NCI-H128 (cell line): ENCODE results near the gene MPRIP.
"Not testable (repeated sequence)": the region's sequence is repeated elsewhere in the genome, so short reads cannot be mapped to it uniquely, and the experiment has no call there.

Experiments used
- DNase-seq: peaks from one replicate; lab custom pipeline; 2025; ENCODE audit not compliant: unreplicated experiment; lab: John Stamatoyannopoulos, UW

Gene MPRIP

GRCh38 chr17:17042384-17042736 is at the start of gene MPRIP:
TSS of gene MPRIP (plus strand) at chr17:17042457. CDS start at chr17:17042849, 392 bp downstream.
- no peak for DNase-seq

DNA sequence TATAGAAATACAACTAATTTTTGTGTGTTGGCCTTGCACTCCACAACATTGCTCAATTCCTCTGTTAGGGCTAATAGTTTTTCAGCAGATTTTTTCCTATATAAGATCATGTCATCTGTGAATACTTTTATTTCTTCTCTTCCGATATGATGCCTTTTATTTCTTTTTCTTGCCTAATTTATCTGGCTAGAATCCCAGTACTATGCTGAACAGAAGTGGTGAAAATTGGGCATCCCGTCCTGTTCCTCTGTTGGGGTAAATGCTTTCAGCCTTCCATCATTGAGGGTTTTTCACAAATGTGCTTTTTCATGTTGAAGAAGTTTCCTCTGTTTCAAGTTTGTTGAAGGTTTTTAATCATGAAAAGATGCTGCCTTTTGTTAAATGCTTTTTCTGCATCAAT is 47.6 kb upstream of the MPRIP start:
- no peak for DNase-seq

DNA sequence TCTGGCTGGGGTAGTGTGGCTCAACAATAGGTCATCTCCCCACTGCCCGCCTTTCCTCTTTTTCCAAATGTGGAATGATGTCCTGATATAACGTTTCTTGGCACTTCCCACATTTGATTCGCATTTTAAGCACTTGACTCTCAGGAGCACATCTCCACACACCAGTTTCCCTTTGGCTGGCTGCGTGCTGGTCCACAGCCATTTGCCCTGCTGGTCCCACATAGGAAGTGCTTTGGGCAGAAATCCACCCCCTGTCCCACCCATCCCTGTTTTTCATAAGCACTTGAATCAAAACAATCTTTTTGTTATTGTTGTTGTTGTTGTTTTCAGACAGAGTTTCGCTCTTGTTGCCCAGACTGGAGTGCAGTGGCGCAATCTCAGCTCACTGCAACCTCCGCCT is 46.3 kb upstream of the MPRIP start:
- no peak for DNase-seq

DNA sequence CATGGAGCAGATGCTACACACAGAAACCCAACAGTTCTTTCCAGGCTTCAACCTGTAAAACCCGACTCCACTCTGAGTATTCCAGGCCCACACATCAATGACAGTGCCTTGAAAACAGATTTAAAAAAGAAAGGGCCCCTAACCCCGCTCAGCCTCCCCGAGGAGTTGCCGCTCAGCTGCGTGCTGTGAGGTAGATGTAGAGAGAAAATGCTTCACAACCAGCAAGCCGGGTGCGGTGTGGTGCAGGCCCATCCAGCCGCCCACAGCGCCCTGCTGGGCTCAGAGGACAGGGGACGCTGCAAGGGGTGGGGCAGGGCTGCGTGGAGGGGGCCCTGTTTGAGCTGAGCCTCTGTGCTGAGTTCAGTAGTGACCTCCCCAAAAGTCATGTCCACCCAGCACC is 45.5 kb upstream of the MPRIP start:
- DNase-seq: not testable (repeated sequence)

DNA sequence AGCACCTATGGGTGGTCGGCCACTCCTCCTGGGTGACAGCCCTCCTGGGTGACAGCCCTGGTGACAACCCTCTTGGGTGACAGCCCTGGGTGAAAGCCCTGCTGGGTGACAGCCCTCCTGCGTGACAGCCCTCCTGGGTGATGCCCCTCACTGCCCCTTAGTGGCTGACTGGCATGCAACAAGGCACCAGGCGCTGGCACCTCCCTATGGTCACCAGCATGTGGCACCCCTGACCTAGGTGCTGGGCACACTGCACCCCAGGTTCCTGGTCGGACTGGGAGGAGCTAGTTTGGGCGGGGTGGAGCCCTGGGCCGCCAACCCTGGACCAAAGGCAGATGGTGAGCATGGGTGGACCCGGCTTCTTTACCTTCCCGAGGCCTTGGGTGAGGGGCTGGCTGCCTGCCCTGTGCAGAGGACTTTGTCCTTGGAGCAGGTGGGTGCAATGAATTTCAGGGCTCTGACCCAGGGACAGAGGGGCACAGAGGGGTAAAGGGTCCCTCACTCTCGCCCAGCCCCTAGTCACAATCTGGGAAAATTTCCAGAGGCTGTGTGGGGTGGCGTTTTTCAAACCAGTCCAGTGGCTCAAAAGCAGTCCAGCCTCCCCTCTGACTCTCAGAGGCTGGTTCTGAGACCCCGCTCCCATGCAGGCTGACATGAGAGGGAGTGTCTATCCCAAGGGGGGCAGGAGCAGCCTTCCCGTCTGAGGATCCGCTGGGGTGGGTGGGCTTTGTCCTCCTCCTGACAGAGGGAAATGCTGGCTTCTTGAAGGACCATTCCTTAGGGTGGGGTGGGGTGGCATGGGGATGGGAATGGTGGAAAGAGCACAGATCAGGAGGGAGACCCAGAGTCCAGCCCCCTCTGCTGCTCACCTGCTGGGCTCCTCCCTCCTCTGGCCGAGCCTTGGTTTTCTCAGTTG is 44.5 kb upstream of the MPRIP start:
- no peak for DNase-seq

- DNase-seq: no peak
Observed at GRCh38 chr17:16999931-17000625, 42.2 kb upstream of the MPRIP start.

DNA sequence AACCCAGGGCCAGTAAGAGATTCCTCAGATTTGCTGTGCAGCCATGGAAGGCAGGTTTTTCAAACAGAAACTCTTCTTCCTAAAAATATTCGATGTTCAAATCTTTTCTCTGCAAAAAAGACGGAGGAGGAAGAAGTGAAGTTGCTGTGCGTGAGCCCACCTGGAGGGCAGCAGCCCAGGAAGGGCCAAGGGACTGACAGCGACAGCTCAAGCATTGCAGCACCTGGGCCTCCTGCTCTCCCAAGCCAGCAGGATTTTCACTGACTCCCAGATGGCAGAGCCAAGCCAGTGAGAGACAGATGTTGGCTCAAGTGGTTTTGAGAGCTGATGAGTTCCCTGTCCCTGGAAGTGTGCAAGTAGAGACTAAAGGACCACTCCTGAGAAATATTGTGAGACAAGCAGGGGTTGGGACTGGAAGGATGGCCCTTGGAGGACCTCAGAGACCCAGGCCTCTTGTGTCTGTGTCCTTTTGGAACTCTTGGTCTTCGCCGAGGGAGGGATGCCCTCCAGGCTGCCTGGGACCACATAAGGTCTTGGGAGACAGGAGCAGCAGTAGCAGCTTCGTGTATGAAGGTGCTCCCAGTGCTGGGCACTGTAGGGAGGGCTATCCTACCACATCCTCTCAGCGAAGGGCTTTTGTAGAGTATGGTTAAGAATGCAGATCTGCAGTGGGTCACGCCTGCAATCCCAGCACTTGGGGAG is 41.0 kb upstream of the MPRIP start:
- DNase-seq: no peak

DNA sequence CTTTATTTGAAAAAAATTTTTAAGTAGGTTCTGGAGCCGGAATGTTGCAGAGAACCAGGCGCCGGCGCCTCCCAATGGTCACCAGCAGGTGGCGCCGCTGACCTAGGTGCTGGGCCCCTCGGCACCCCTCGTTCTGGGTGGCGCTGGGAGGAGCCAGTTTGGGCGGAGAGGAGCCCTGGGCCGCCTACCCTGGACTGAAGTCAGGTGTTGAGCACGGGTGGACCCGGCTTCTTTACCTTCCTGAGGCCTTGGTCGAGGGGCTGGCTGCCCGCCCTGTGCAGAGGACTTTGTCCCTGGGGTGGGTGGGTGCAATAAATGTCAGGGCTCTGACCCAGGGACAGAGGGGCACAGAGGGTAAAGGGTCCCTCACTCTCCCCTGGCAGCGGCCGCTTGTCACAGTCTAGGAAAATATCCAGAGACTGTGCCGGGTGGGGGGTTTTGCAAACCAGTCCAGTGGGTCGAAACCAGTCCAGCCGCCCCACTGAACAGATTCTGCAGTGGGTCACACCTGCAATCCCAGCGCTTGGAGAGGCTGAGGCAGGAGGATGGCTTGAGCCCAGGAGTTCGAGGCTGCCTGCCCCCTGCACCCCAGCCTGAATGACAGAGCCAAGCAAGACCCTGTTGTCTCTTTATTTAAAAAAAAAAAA is 40.3 kb upstream of the MPRIP start:
- DNase-seq: no peak

DNA sequence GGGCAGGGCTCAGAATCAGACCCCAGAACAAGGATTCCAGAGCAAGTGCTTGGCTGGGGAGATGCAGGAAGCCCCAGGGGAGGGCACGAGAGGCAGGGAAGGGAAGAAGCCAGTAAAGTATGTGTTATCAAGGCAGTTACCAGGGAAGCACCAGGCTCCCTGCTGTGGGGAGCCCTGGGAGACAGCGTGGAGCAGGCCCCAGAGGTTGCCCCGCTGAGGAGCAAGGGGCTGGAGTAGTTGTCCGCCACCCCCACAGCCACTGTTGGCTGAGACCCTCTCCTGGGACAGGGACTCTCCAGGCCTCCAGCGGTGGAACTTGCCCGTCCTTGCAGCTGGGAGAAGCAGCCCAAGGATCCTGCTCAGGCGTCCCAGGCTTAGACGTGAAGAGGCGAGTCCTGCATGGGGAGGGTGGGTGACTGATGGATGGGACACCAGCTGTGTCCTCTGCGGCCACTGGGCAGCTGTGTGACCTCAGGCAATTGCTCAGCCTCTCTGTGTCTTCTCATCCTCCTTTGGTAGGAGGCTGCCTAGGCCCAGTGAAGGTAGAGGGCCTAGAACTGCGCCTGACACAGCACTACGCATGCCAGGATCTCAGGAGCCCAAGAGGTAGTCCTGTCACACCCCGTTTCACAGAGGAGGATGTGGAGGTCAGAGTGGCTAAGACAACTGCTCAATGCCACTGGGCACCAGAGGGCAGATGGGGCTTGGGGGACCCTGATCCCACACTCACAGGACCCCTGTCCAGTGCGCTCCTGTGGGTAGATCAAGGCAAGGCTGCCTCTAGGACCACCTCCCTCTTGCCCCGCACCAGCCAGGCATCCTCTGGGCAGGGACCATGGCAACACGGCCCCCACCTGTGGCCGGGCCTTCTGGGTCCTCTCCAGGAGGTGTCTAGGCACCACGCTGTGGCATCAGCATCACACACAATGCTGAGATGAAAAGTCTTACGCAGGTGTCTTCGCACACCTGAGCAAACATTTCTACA is 39.2 kb upstream of the MPRIP start:
- not testable (repeated sequence) for DNase-seq

- no peak for DNase-seq
Observed at GRCh38 chr17:17004251-17004996, 37.8 kb upstream of the MPRIP start.

DNA sequence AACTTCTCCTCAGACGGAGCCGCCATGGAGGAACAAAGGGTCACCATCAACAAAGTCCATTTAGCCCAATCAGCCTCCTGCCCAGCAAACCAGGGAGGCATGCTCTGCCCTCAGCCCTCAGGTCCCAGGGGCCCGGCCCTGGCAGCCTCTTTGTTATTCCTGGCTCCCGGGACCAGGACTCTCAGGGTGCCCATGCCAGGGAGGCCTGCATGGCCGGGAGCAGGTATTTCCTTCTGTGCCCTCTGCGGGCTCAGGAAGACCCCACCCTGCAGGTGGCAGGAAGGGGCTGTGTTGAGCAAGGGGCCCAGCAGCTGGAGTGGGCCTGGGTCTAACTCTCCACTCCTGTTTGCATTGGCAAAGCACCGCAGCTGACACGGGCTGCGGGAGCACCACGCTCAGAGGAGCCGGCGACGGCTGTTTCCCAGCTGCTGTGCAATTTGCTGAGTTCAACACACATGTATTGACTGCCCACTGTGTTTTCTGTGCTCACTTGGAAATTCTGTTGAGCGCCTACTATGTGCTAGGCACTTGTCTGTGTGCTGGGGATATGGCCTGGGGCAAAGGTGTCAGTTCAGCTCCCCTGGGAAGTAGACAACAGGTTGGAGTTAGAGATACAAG is 37.2 kb upstream of the MPRIP start:
- not testable (repeated sequence) for DNase-seq

DNA sequence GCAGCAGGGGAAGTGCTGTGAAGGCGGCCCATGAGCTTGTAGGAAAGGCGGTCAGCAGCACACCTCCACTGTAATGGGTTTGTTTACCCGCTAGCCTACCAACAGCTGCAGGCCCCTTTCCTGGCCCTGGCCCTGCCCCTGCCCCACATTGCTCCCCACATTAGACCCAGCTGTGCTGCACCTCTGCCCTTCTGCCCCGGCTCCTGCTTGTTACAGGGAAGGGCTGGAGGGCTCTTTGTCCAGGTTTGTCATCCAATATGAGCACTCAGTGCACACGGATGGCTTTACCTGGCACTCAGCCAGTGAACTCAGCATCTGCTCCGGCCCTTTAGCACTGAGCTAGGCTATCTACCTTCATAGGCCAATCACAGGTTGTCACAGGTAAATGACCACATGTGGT is 34.4 kb upstream of the MPRIP start:
- DNase-seq: not testable (repeated sequence)

DNA sequence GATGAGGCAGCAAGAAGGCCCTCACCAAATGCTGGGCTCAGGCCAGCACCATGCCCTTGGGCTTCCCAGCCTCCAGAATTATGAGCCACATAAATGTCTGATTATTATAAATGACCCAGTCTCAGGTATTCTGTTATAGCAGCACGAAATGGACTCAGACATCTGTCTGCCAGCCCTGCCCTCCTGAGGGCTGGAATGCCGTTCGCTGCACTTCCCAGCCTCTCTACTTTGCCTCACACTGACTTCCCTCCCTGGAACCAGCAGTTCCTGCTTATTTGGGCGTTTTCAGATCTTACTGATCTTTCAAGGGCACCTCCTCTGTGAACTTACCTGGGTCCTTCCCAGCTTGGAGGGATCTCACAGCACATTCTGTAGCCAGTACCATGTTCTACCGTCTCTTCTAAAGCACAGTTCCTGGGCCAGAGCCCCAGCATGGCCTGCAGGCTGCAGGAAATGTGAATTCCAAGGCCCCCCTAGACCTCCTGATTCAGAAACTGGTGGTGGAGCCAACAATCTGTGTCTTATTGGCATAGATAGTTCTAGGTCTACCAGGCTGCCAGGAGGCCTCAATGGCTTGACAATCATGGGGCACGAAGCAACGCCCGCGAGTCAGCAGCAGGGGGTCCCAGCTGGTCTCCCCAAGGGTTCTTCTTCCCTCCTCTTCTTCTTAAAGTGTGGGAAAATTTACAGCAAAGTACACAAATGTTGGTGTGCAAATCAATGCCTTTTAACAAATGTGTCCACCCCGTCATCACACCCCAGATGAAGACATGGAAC is 33.4 kb upstream of the MPRIP start:
- DNase-seq: not testable (repeated sequence)

DNA sequence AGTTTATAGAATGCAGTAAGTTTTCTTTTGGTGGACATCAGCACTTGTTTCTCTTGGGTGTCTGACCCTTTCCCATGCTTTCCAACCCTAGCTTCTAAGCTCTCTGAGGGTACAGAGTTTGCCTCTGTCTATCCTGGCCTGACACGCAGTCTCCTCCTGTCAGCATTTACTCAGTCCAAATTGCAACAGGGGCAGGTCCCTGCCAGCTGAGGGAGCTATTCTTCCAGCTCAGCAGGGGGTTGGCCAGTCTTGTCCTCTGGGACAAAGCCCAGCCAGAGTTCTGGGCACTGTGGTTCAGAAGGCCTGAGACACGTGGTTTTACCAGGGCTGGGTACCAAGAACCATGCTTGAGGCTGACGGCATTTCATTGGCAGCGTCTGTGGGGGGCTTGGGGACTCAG is 32.3 kb upstream of the MPRIP start:
- not testable (repeated sequence) for DNase-seq

DNA sequence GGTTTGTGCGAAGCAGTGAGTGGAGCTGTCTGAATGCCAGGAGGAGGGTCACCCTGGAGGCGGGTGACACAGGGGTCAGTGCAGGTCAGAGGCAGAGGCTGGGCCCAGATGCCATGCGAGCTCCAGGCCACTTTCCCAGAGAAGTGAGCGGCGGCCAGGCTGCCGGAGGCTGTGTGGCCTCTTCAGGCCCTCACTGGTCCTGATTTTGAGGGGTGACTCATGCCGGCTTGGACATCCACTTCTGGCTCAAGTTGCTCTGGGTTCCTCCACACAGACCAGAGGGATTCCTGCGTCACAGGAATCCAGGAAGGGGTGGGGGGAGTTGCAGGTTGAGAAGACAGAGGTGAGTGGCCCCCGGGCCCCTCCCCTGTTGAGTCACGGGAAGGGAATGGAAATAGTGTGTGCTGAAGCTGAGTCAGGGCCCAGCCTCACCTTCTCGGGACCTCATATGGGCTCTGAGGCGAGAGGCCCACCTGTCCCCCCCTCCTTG is 31.7 kb upstream of the MPRIP start:
- not testable (repeated sequence) for DNase-seq

GRCh38 chr17:17011043-17011907 is 31.0 kb upstream of the MPRIP start:
- not testable (repeated sequence) for DNase-seq
